ENCODE data around the gene KCNJ14. TPM values are rescaled to one million over a fixed set of nuclear protein-coding genes. Genes with fewer than 3 reads are reported as not detected.
A peak's percentile ranks its signal among the peaks of the same experiment; 100 is the strongest.

Gene KCNJ14
- polyA plus RNA-seq, 1 of the 3 experiments (the other 2 are of a cell fraction): 1.2 TPM

GRCh38 chr19:48443256-48443655, 12.1 kb upstream of the KCNJ14 start (continued):
- TF ChIP-seq IRF3 (IDR thresholded peaks at IDR 0.05; ENCODE audit: low read depth, low read length): no peak

GRCh38 chr19:48443731-48444128, 11.6 kb upstream of the KCNJ14 start:
- POLR2A ChIA-PET: no interaction called here
- peaks cover 17% of the 10 kb centered on the region for H3F3A ChIP-seq (replicated peaks; ENCODE audit: insufficient read depth)

More at GRCh38 chr19:48443731-48444128, 11.6 kb upstream of the KCNJ14 start:
- Histone ChIP-seq H3K27ac (ENCODE audit: low read depth in 2 of 2, low read length in 1 of 2) (no peak overlapping the region), H2AFZ (ENCODE audit: low read depth) (no peak overlapping the region; the same call in 1 of the 2 replicates), H3K4me3 (ENCODE audit: low read depth in 2 of 2, low read length in 1 of 2) (peak overlapping the region; percentile 98 to 99; a peak in 3 of 4 replicates), H3K9me2 (no peaks in the 10 kb centered on the region), H3K9ac (no peak overlapping the region), H3K4me1 (ENCODE audit: control insufficient read depth in 1 of 2, insufficient read depth in 2 of 2, low read depth in 1 of 2, low read length in 1 of 2) (peaks cover 4 to 16% of the 10 kb centered on the region in 2 experiments; a peak in 2 of 4 replicates), H3K27me3 (ENCODE audit: insufficient read depth) (no peaks in the 10 kb centered on the region), H3K4me2 (peak overlapping the region; percentile 99), H4K20me1 (ENCODE audit: insufficient read depth) (no peaks in the 10 kb centered on the region), H3K79me2 (ENCODE audit: insufficient read depth) (peaks cover 29% of the 10 kb centered on the region), H3K36me3 (replicated peaks in 1 of 2; ENCODE audit: control insufficient read depth in 1 of 2, insufficient read depth in 2 of 2, low read length in 1 of 2) (peaks cover 10 to 18% of the 10 kb centered on the region in 2 experiments), H3K9me3 (no peaks in the 10 kb centered on the region)
- no peak for TF ChIP-seq POLR2AphosphoS5 (IDR thresholded peaks at IDR 0.05; ENCODE audit: low read depth, low read length)
- TF ChIP-seq RFX5 (IDR thresholded peaks at IDR 0.05; ENCODE audit: low read length): no peak
- TF ChIP-seq CTCF (IDR thresholded peaks at IDR 0.05): no peak
- TF ChIP-seq NFIC (IDR thresholded peaks at IDR 0.05; ENCODE audit: borderline replicate concordance): no peak
- no peak for TF ChIP-seq TEAD4 (IDR thresholded peaks at IDR 0.05; ENCODE audit: borderline replicate concordance, insufficient read depth)
- no peak for TF ChIP-seq FOXM1 (IDR thresholded peaks at IDR 0.05; ENCODE audit: low read depth)
- TF ChIP-seq ZBTB33 (IDR thresholded peaks at IDR 0.05; ENCODE audit: borderline replicate concordance, low read depth): no peak
- TF ChIP-seq FOSL2 (IDR thresholded peaks at IDR 0.05; ENCODE audit: borderline replicate concordance, low read depth): no peak
- TF ChIP-seq CHD2 (IDR thresholded peaks at IDR 0.05; ENCODE audit: low read length, partially characterized antibody): no peak
- TF ChIP-seq FOXJ3 (CRISPR knock-in tag; IDR thresholded peaks at IDR 0.05): no peak
- no peak for TF ChIP-seq MXI1 (IDR thresholded peaks at IDR 0.05; ENCODE audit: low read depth, low read length)
- no peak for TF ChIP-seq ELF1 (IDR thresholded peaks at IDR 0.05)
- TF ChIP-seq JUND (IDR thresholded peaks at IDR 0.05): no peak
- TF ChIP-seq USF1 (IDR thresholded peaks at IDR 0.05; ENCODE audit: borderline replicate concordance, low read depth): no peak
- no peak for TF ChIP-seq IRF3 (IDR thresholded peaks at IDR 0.05; ENCODE audit: low read depth, low read length)
- TF ChIP-seq EP300 (IDR thresholded peaks at IDR 0.05; ENCODE audit: borderline replicate concordance in 1 of 2, low read depth in 1 of 2, low read length in 1 of 2): no peak
- CTCF ChIA-PET: interaction anchor here (0.6 kb wide), 1 partner anchor 177 kb away, joined by 3 read pairs; no protein-coding TSS in a partner anchor
- 92% methylated on average over 37 of the region's 45 CpGs for WGBS (ENCODE audit: low lambda C conversion rate)
- no peak for DNase-seq

All from SK-N-SH (cell line).